ENCODE results near the gene ASF1B. TPM values are rescaled to one million over a fixed set of nuclear protein-coding genes. Genes with fewer than 3 reads are reported as not detected.

ASF1B gene
- total and polyA plus RNA-seq, 2 experiments from 2014 or later: 21.8 to 27.5 TPM

DNA sequence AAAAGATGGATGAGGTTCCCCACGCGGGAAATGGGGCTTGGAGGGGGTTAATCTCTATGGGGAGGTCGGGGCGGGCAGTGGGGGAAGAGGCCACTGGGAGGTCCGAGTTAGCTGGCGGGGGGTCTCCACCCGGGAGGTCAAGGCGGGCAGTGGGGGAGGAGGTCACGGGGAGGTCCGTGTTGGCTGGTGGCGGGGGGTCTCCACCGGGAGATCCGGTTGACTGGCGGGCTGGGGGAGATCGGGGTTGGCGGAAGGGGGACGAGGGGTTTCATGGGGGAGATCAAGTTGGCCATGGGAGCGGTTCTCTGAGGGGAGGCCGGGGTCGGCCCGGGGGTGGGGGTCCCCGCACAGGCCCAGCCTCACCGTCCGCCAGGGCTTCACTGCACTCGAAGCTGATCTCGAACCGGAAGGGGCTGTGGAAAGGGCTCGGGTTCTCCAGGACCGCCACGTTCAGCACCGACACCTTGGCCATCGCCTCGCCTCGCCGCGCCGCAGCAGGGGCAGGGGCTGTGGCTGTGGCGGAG, 342 bp downstream of the ASF1B start:
- TF ChIP-seq CTCF (IDR thresholded peaks at IDR 0.05; ENCODE audit: low read depth, low read length): no peak
- H3K4me3 ChIP-seq: peak overlapping the region; percentile 65
- H3K9me3 ChIP-seq (ENCODE audit: low read depth): no peaks in the 10 kb centered on the region
- no peak overlapping the region for H3K27ac ChIP-seq
- H3K36me3 ChIP-seq: no peaks in the 10 kb centered on the region
- DNase-seq (ENCODE audit: low read depth in 1 of 2, low spot score in 1 of 2): no peak
- H3K4me1 ChIP-seq (ENCODE audit: low read depth): peaks cover 3% of the 10 kb centered on the region
- H3K27me3 ChIP-seq: no peaks in the 10 kb centered on the region

GRCh38 chr19:14135355-14135754, 1.0 kb downstream of the ASF1B start:
- H3K4me3 ChIP-seq: peak overlapping the region; percentile 65
- no peaks in the 10 kb centered on the region for H3K36me3 ChIP-seq
- H3K9me3 ChIP-seq (ENCODE audit: low read depth): no peaks in the 10 kb centered on the region
- TF ChIP-seq CTCF (IDR thresholded peaks at IDR 0.05; ENCODE audit: low read depth, low read length): no peak
- no peak overlapping the region for H3K27ac ChIP-seq
- H3K27me3 ChIP-seq: no peaks in the 10 kb centered on the region
- DNase-seq (ENCODE audit: low read depth in 1 of 2, low spot score in 1 of 2): no peak
- H3K4me1 ChIP-seq (ENCODE audit: low read depth): peaks cover 3% of the 10 kb centered on the region

- Histone ChIP-seq H3K4me1 (ENCODE audit: low read depth) (no peaks in the 10 kb centered on the region), H3K36me3 (no peaks in the 10 kb centered on the region), H3K4me3 (no peak overlapping the region), H3K27ac (peak overlapping the region; percentile 48), H3K27me3 (no peaks in the 10 kb centered on the region), H3K9me3 (ENCODE audit: low read depth) (no peaks in the 10 kb centered on the region)
- peak in 1 of 2 donors; percentile 64 for DNase-seq (ENCODE audit: low read depth in 1 of 2, low spot score in 1 of 2)
- TF ChIP-seq CTCF (IDR thresholded peaks at IDR 0.05; ENCODE audit: low read depth, low read length): no peak
These were observed 8.4 kb downstream of the ASF1B start for GRCh38 chr19:14127929-14128509.

GRCh38 chr19:14127176-14127575, 9.2 kb downstream of the ASF1B start:
- Histone ChIP-seq H3K36me3 (no peaks in the 10 kb centered on the region), H3K27me3 (no peaks in the 10 kb centered on the region), H3K9me3 (ENCODE audit: low read depth) (no peaks in the 10 kb centered on the region), H3K27ac (no peak overlapping the region), H3K4me1 (ENCODE audit: low read depth) (no peaks in the 10 kb centered on the region), H3K4me3 (no peak overlapping the region)
- no peak for TF ChIP-seq CTCF (IDR thresholded peaks at IDR 0.05; ENCODE audit: low read depth, low read length)
- DNase-seq (ENCODE audit: low read depth in 1 of 2, low spot score in 1 of 2): no peak

DNA sequence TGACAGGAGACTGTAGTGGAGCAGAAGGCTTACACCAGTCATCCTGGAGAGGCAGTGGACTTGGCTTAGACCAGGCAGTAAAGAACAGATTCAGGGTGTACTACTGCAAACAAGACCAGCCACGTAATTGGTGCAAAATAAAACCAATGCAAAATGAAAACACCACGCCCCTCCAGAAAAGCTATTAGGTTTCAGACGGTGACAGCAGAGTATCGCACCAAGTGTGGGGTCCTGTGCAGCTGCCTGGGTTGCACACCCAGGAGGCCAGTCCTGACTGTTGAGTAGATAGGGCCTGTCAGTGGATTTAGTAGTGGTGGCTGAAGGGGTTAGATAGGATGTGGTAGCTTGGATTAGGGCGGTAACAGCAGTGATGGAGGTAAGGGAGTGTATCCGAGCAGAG, 13.5 kb downstream of the ASF1B start:
- Histone ChIP-seq H3K4me3 (no peak overlapping the region), H3K27me3 (no peaks in the 10 kb centered on the region), H3K27ac (no peak overlapping the region), H3K36me3 (no peaks in the 10 kb centered on the region), H3K9me3 (ENCODE audit: low read depth) (no peaks in the 10 kb centered on the region), H3K4me1 (ENCODE audit: low read depth) (peaks cover 18% of the 10 kb centered on the region)
- no peak for TF ChIP-seq CTCF (IDR thresholded peaks at IDR 0.05; ENCODE audit: low read depth, low read length)
- DNase-seq (ENCODE audit: low read depth in 1 of 2, low spot score in 1 of 2): no peak

Measured in cardiac muscle cell (in vitro differentiated cells and primary cell).